ENCODE measurements around the gene IRF4. TPM values are rescaled to one million over a fixed set of nuclear protein-coding genes. Genes with fewer than 3 reads are reported as not detected.

The IRF4 gene
- total and polyA plus RNA-seq, 2 experiments from 2014 or later: 1.3 to 1.9 TPM

- H3F3A ChIP-seq (replicated peaks; ENCODE audit: low read depth): 0 out of 2 replicates have a peak, but pooled peaks cover 5% of the 10 kb centered on the region
- Mint-ChIP-seq H3K4me1 (peaks cover 9% of the 10 kb centered on the region; the same call in 2 of the 3 replicates), H3K27me3 (ENCODE audit: insufficient read depth, low read depth, poor library complexity) (peaks cover 11% of the 10 kb centered on the region), H3K36me3 (ENCODE audit: low read depth) (peaks cover 45% of the 10 kb centered on the region), H3K9me3 (peaks cover 99% of the 10 kb centered on the region), H3K4me3 (no peak overlapping the region), H3K27ac (no peak overlapping the region)
- ATAC-seq: no peak
- DNase-seq (ENCODE audit: low spot score): no peak
- no peaks in the 10 kb centered on the region for H4K20me1 ChIP-seq (replicated peaks; ENCODE audit: insufficient read depth)
- H3K27me3 ChIP-seq (ENCODE audit: insufficient read depth): no peaks in the 10 kb centered on the region
- no peak overlapping the region; the same call in 1 of the 2 replicates for H3K4me3 ChIP-seq
- H2AFZ ChIP-seq: no peak overlapping the region
- no peak overlapping the region for H3K27ac ChIP-seq (ENCODE audit: low read depth)
- peaks cover 9% of the 10 kb centered on the region; the same call in 1 of the 2 replicates for H3K4me1 ChIP-seq (ENCODE audit: insufficient read depth)
- TF ChIP-seq EZH2 (IDR thresholded peaks at IDR 0.05; ENCODE audit: low read depth, unreplicated experiment) (no peak), CTCF (conservative IDR thresholded peaks at IDR 0.05; ENCODE audit: low read depth in 2 of 2) (no peak), EZH2phosphoT487 (IDR thresholded peaks at IDR 0.05; ENCODE audit: unreplicated experiment) (no peak), NANOG (IDR thresholded peaks at IDR 0.05; ENCODE audit: borderline replicate concordance) (no peak), ZNF462 (CRISPR knock-in tag; IDR thresholded peaks at IDR 0.05) (no peak)
- H3K36me3 ChIP-seq (ENCODE audit: insufficient read depth): peaks cover 30% of the 10 kb centered on the region
- no peak overlapping the region for H3K4me2 ChIP-seq
- H3K9me2 ChIP-seq (ENCODE audit: insufficient read depth): 0 out of 2 replicates have a peak, but pooled peaks cover 6% of the 10 kb centered on the region
- H3K79me2 ChIP-seq (replicated peaks; ENCODE audit: insufficient read depth): no peaks in the 10 kb centered on the region
Measured at GRCh38 chr6:364609-365540, 26.7 kb upstream of the IRF4 start.

Data from GM23338 (cell line).